RPMI8226 (cell line): ENCODE data around the gene ASCL2.
"Not testable (repeated sequence)": the region's sequence is repeated elsewhere in the genome, so short reads cannot be mapped to it uniquely, and the experiment has no call there.

Experiments
- DNase-seq: peaks from one replicate; pipeline ENCODE4 v3.0.0-alpha.2; 2015

ASCL2 gene

GRCh38 chr11:2258501-2259465, 11.6 kb downstream of the ASCL2 start:
- DNase-seq = no peak

GRCh38 chr11:2256951-2257700, 13.3 kb downstream of the ASCL2 start:
- DNase-seq = no peak

- DNase-seq = no peak
Observed at GRCh38 chr11:2256293-2256913, 14.0 kb downstream of the ASCL2 start.

- DNase-seq = no peak
Observed at GRCh38 chr11:2252018-2252417, 18.4 kb downstream of the ASCL2 start.

GRCh38 chr11:2251138-2251537, 19.2 kb downstream of the ASCL2 start:
- DNase-seq = no peak

GRCh38 chr11:2250485-2250884, 19.9 kb downstream of the ASCL2 start:
- DNase-seq = no peak

- DNase-seq = no peak
Observed at GRCh38 chr11:2250041-2250440, 20.3 kb downstream of the ASCL2 start.

GRCh38 chr11:2249189-2249916, 21.0 kb downstream of the ASCL2 start:
- DNase-seq = no peak

GRCh38 chr11:2248762-2249161, 21.6 kb downstream of the ASCL2 start:
- DNase-seq = no peak

- no peak for DNase-seq
Observed at GRCh38 chr11:2248242-2248641, 22.1 kb downstream of the ASCL2 start.

GRCh38 chr11:2247496-2247895, 22.9 kb downstream of the ASCL2 start:
- no peak for DNase-seq

- DNase-seq = no peak
Observed at GRCh38 chr11:2240834-2241233, 29.6 kb downstream of the ASCL2 start.

GRCh38 chr11:2237457-2238238, 32.7 kb downstream of the ASCL2 start:
- DNase-seq = no peak

- not testable (repeated sequence) for DNase-seq
Observed at GRCh38 chr11:2236381-2237134, 33.8 kb downstream of the ASCL2 start.

GRCh38 chr11:2235588-2236326, 34.6 kb downstream of the ASCL2 start:
- DNase-seq = no peak

- no peak for DNase-seq
Observed at GRCh38 chr11:2234963-2235362, 35.4 kb downstream of the ASCL2 start.

GRCh38 chr11:2233693-2234455, 36.5 kb downstream of the ASCL2 start:
- no peak for DNase-seq

GRCh38 chr11:2229713-2230297, 40.6 kb downstream of the ASCL2 start:
- DNase-seq = no peak

GRCh38 chr11:2224254-2224653, 46.1 kb downstream of the ASCL2 start:
- DNase-seq = no peak
